Measurements from ENCODE around the gene RDX.

Gene RDX

DNA sequence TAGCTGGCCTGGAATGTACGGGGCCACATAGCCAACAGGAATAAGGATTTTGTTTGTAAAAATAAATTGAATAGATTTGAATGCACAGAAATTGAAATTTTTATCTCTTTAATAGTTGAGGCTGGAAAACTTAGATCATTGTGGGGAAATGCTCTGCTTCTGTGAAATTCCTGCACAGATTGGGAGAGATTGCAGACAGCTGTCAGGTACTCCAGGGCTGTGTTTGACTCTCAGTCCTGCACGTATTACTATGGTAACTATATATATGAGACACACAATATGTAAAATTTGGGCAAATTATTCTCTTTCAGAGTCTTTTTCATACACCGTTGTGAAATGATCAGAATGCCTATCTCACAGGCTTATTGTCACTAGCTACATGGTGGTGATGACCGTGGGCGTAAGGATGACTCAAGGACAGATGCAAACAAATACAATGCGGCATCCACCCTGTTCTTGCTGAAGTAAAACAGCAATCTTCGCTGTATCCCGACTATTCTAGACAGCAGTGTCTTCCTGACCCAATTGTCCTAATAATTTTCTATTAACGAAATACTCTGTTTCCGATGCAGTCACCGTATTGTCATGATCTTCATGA is 123.8 kb downstream of the RDX start:
- TF ChIP-seq, protein P1, sequence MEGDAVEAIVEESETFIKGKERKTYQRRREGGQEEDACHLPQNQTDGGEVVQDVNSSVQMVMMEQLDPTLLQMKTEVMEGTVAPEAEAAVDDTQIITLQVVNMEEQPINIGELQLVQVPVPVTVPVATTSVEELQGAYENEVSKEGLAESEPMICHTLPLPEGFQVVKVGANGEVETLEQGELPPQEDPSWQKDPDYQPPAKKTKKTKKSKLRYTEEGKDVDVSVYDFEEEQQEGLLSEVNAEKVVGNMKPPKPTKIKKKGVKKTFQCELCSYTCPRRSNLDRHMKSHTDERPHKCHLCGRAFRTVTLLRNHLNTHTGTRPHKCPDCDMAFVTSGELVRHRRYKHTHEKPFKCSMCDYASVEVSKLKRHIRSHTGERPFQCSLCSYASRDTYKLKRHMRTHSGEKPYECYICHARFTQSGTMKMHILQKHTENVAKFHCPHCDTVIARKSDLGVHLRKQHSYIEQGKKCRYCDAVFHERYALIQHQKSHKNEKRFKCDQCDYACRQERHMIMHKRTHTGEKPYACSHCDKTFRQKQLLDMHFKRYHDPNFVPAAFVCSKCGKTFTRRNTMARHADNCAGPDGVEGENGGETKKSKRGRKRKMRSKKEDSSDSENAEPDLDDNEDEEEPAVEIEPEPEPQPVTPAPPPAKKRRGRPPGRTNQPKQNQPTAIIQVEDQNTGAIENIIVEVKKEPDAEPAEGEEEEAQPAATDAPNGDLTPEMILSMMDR (IDR thresholded peaks at IDR 0.05; ENCODE audit: insufficient read depth, low read length, poor library complexity, severe bottlenecking) = no peak
- TF ChIP-seq EZH2phosphoT487 (conservative IDR thresholded peaks at IDR 0.05; ENCODE audit: low read length) = no peak
- Histone ChIP-seq H3K4me3 (ENCODE audit: insufficient read depth, low read length, poor library complexity, severe bottlenecking) (no peak overlapping the region), H4K20me1 (ENCODE audit: low read depth, low read length) (no peaks in the 10 kb centered on the region), H3K36me3 (ENCODE audit: low read length) (no peaks in the 10 kb centered on the region), H3K9me3 (ENCODE audit: insufficient read depth, low read length) (no peaks in the 10 kb centered on the region), H3K9me2 (replicated peaks; ENCODE audit: insufficient read depth, low read length) (no peaks in the 10 kb centered on the region), H3K79me2 (ENCODE audit: insufficient read depth, low read length) (no peaks in the 10 kb centered on the region), H3F3A (ENCODE audit: insufficient read depth) (no peaks in the 10 kb centered on the region), H3K9ac (ENCODE audit: low read length) (no peak overlapping the region), H3K27ac (ENCODE audit: low read depth, low read length) (no peak overlapping the region), H2AFZ (ENCODE audit: low read depth, low read length, severe bottlenecking) (no peak overlapping the region), H3K4me2 (ENCODE audit: low read depth, low read length, poor library complexity, severe bottlenecking) (no peak overlapping the region), H3K27me3 (ENCODE audit: low read length) (no peaks in the 10 kb centered on the region)

DNA sequence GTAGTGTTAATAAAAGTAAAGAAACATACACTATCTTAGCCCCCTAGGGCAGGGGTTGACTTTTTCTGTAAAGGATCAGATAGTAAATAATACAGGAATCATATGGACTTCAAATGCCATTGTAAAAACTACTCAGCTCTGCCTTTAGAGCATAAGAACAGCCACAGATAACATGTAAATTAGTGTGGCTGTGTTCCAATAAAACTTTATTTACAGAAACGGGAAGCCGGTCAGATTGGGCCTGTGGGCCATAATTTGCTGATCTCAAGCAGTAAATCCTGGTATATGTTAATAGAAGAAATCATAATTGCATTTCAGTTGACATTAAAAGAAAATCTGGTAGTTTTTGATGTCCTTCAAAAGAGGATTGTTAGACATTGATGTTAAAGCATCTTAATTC is 126.7 kb downstream of the RDX start:
- no peaks in the 10 kb centered on the region for H3K9me2 ChIP-seq (replicated peaks; ENCODE audit: insufficient read depth, low read length)
- H3K27me3 ChIP-seq (ENCODE audit: low read length) = no peaks in the 10 kb centered on the region
- H4K20me1 ChIP-seq (ENCODE audit: low read depth, low read length) = no peaks in the 10 kb centered on the region
- H3K4me2 ChIP-seq (ENCODE audit: low read depth, low read length, poor library complexity, severe bottlenecking) = no peak overlapping the region
- H3K9me3 ChIP-seq (ENCODE audit: insufficient read depth, low read length) = no peaks in the 10 kb centered on the region
- no peak overlapping the region for H3K4me3 ChIP-seq (ENCODE audit: insufficient read depth, low read length, poor library complexity, severe bottlenecking)
- no peak overlapping the region for H3K9ac ChIP-seq (ENCODE audit: low read length)
- no peaks in the 10 kb centered on the region for H3K36me3 ChIP-seq (ENCODE audit: low read length)
- H3F3A ChIP-seq (ENCODE audit: insufficient read depth) = no peaks in the 10 kb centered on the region
- no peak overlapping the region for H3K27ac ChIP-seq (ENCODE audit: low read depth, low read length)
- TF ChIP-seq, protein P1 (IDR thresholded peaks at IDR 0.05; ENCODE audit: insufficient read depth, low read length, poor library complexity, severe bottlenecking) = no peak
- TF ChIP-seq EZH2phosphoT487 (conservative IDR thresholded peaks at IDR 0.05; ENCODE audit: low read length) = no peak
- H3K79me2 ChIP-seq (ENCODE audit: insufficient read depth, low read length) = no peaks in the 10 kb centered on the region
- H2AFZ ChIP-seq (ENCODE audit: low read depth, low read length, severe bottlenecking) = no peak overlapping the region

DNA sequence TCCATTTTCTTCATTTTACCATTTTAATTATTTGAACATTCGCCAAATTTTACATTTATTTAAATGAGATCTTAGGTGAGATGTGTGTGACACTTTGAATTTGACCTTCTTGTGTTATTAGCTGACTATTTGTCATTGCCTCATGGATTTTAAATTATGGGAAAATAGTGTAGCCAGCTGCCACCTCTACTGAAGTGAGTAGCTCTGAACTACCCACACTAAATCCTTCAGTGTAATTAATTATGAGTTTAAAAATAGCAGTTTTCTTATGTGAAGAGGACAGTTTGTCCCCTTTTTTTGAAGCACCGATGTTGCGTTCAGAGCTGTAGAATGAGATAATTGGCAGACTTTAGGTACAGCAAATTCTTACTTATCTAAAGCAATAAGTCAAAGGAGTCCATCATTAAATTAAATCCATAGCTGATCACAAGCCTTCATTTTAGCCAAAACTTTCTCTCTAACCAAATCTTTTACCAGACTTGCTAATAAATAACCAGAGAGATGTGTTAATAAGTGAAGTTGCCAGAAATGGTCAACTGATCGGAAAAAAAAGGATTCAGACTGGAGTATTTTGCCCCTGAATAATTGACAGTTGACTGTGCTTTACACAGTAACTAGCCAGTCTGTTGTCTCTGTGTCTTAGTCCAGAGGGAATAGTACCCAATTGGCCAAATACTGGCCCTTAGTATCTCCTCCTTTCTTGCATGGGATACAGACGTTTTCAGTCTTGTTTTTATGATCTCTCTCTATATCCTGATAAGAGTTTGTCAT is 128.2 kb downstream of the RDX start:
- Histone ChIP-seq H3K9ac (ENCODE audit: low read length) (no peak overlapping the region), H3K9me3 (ENCODE audit: insufficient read depth, low read length) (no peaks in the 10 kb centered on the region), H4K20me1 (ENCODE audit: low read depth, low read length) (no peaks in the 10 kb centered on the region), H2AFZ (ENCODE audit: low read depth, low read length, severe bottlenecking) (no peak overlapping the region), H3K27me3 (ENCODE audit: low read length) (no peaks in the 10 kb centered on the region), H3F3A (ENCODE audit: insufficient read depth) (no peaks in the 10 kb centered on the region), H3K27ac (ENCODE audit: low read depth, low read length) (no peak overlapping the region), H3K79me2 (ENCODE audit: insufficient read depth, low read length) (no peaks in the 10 kb centered on the region), H3K4me2 (ENCODE audit: low read depth, low read length, poor library complexity, severe bottlenecking) (no peak overlapping the region), H3K36me3 (ENCODE audit: low read length) (no peaks in the 10 kb centered on the region), H3K4me3 (ENCODE audit: insufficient read depth, low read length, poor library complexity, severe bottlenecking) (no peak overlapping the region), H3K9me2 (replicated peaks; ENCODE audit: insufficient read depth, low read length) (no peaks in the 10 kb centered on the region)
- TF ChIP-seq, protein P1 (IDR thresholded peaks at IDR 0.05; ENCODE audit: insufficient read depth, low read length, poor library complexity, severe bottlenecking) = no peak
- TF ChIP-seq EZH2phosphoT487 (conservative IDR thresholded peaks at IDR 0.05; ENCODE audit: low read length) = no peak

Data from SU-DHL-6 (cell line).